ENCODE results near the gene CYP4F22. TPM values are rescaled to one million over a fixed set of nuclear protein-coding genes. Genes with fewer than 3 reads are reported as not detected.
"Not testable (repeated sequence)": the region's sequence is repeated elsewhere in the genome, so short reads cannot be mapped to it uniquely, and the experiment has no call there.

The CYP4F22 gene
- total RNA-seq, 1 donor from 2014 or later, result 0.24 TPM

DNA sequence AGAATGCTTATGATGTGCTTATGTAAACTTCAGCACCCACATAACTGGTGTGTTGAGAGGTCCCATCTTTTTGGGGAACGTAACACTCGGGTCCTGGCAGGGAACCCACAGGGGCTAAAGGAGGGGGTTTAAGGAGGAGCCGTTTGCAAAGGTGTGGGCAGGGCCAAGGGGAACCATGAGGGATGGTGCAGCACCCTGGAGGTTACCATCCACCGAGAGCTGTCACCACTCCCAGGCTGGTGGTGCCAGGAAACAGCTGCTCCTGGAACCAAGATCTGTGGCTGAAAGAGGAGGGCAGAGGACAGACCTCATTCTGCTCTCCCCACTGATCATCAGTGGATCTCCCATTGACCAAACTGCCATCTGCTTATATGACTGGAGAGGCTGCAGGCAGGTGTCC is 83.5 kb downstream of the CYP4F22 start:
- no peaks in the 10 kb centered on the region for H3K4me1 ChIP-seq
- TF ChIP-seq, protein P1, sequence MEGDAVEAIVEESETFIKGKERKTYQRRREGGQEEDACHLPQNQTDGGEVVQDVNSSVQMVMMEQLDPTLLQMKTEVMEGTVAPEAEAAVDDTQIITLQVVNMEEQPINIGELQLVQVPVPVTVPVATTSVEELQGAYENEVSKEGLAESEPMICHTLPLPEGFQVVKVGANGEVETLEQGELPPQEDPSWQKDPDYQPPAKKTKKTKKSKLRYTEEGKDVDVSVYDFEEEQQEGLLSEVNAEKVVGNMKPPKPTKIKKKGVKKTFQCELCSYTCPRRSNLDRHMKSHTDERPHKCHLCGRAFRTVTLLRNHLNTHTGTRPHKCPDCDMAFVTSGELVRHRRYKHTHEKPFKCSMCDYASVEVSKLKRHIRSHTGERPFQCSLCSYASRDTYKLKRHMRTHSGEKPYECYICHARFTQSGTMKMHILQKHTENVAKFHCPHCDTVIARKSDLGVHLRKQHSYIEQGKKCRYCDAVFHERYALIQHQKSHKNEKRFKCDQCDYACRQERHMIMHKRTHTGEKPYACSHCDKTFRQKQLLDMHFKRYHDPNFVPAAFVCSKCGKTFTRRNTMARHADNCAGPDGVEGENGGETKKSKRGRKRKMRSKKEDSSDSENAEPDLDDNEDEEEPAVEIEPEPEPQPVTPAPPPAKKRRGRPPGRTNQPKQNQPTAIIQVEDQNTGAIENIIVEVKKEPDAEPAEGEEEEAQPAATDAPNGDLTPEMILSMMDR (IDR thresholded peaks at IDR 0.05), result no peak
- peaks cover 19% of the 10 kb centered on the region for H3K27me3 ChIP-seq (ENCODE audit: low read depth)
- DNase-seq (no peak), ATAC-seq (no peak)
- intact Hi-C loops (cut with DNase I), result no loop called here
- H3K27ac ChIP-seq, result no peak overlapping the region
- no peaks in the 10 kb centered on the region for H3K9me3 ChIP-seq
- no peak overlapping the region for H3K4me3 ChIP-seq
- no peaks in the 10 kb centered on the region for H3K36me3 ChIP-seq

DNA sequence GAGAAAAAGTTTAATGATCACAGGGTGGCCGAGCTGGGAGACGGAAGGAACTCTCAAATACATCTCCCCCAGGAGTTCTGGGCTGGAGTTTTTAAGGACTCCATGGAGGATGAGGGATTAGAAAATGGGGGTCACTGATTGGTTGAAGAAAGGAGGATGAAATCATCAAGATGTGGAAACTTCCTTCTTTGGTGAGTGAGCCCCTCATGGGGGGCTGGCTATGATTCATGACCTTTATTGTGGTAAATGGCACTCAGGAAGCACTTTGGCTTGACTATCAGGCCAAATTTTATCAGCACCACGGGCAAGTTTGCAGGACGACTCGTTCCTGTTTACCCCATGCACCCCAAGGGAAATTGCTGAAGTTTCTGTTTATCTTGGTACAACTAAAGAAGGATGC is 84.2 kb downstream of the CYP4F22 start:
- DNase-seq; H3K9me3 ChIP-seq; H3K36me3 ChIP-seq; ATAC-seq; intact Hi-C loops (cut with DNase I); H3K4me1 ChIP-seq; H3K27ac ChIP-seq; H3K4me3 ChIP-seq: not testable (repeated sequence)
- peaks cover 19% of the 10 kb centered on the region for H3K27me3 ChIP-seq (ENCODE audit: low read depth)

DNA sequence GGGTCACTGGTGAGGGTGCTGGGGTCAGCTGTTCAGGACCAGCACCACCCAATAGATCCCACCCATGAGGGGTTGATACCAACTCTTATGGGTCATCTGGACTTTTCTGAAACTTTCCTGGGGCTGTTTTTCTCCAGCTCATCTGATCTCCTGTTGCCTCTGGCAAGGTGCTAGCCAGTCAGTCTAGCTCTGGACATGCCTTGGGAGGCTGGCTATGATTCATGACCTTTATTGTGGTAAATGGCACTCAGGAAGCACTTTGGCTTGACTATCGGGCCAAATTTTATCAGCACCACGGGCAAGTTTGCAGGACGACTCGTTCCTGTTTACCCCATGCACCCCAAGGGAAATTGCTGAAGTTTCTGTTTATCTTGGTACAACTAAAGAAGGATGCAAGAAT is 85.4 kb downstream of the CYP4F22 start:
- not testable (repeated sequence) for ATAC-seq

DNA sequence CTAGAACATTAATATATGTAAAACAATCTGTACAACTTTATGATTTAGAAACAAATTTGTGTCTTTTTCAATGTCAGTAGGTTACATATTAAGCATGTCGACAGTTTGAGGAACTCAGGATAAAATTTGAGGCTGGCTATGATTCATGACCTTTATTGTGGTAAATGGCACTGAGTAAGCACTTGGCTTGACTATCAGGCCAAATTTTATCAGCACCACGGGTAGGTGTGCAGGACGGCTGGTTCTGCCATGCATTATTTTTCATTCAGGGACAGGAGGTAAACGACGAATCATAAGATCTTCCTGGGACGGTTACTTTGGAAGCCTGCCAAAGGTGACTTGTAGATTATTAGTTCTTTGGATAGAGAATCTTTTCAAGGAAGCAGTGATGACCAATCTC is 86.7 kb downstream of the CYP4F22 start:
- intact Hi-C loops (cut with DNase I), result no loop called here
- no peak overlapping the region for H3K4me3 ChIP-seq
- DNase-seq, result no peak

More for the DNA sequence above, 85.4 kb downstream of the CYP4F22 start:
- H3K27ac ChIP-seq; H3K4me1 ChIP-seq; H3K4me3 ChIP-seq; intact Hi-C loops (cut with DNase I); DNase-seq; H3K9me3 ChIP-seq; H3K36me3 ChIP-seq: not testable (repeated sequence)
- peaks cover 19% of the 10 kb centered on the region for H3K27me3 ChIP-seq (ENCODE audit: low read depth)

More for the DNA sequence above, 86.7 kb downstream of the CYP4F22 start:
- ATAC-seq, result no peak
- H3K27ac ChIP-seq, result no peak overlapping the region
- H3K4me1 ChIP-seq, result no peaks in the 10 kb centered on the region
- no peaks in the 10 kb centered on the region for H3K36me3 ChIP-seq
- H3K27me3 ChIP-seq (ENCODE audit: low read depth), result peaks cover 19% of the 10 kb centered on the region
- TF ChIP-seq, protein P1 (IDR thresholded peaks at IDR 0.05), result no peak
- no peaks in the 10 kb centered on the region for H3K9me3 ChIP-seq

Other genes starting within 250 kb of the CYP4F22 start
- 104 TPM for gene BRD4, start 176.0 kb upstream of the CYP4F22 start, total RNA-seq
- 37.2 TPM for gene AKAP8, start 128.7 kb upstream of the CYP4F22 start, total RNA-seq
- 94.2 TPM for gene AKAP8L, start 89.5 kb upstream of the CYP4F22 start, total RNA-seq
- gene WIZ, start 58.6 kb upstream of the CYP4F22 start, total RNA-seq, result 25.2 TPM
- gene RASAL3, start 44.0 kb upstream of the CYP4F22 start, total RNA-seq, result 15.0 TPM
- gene PGLYRP2, start 29.0 kb upstream of the CYP4F22 start, total RNA-seq, result not detected
- gene CYP4F8, start 106.7 kb downstream of the CYP4F22 start, total RNA-seq, result not detected
- 2.8 TPM for gene CYP4F3, start 132.4 kb downstream of the CYP4F22 start, total RNA-seq
- 4.5 TPM for gene CYP4F12, start 164.6 kb downstream of the CYP4F22 start, total RNA-seq
- not detected for gene OR10H2, start 219.5 kb downstream of the CYP4F22 start, total RNA-seq
- not detected for gene OR10H3, start 229.5 kb downstream of the CYP4F22 start, total RNA-seq